Testis (tissue), 3 donors: Measurements from ENCODE around the gene NTM. TPM values are rescaled to one million over a fixed set of nuclear protein-coding genes. Genes with fewer than 3 reads are reported as not detected.

Experiments
- DNase-seq: peaks from one replicate; pipeline ENCODE4 v3.0.0-alpha.2; 2019
- H3K27ac ChIP-seq, 2 donors: fragments of 200-600 bp; sonication (generic); one replicate each; pipeline ENCODE4 v1.5.1; 2019
- H3K27me3 ChIP-seq: fragments of 200-600 bp; sonication (generic); one replicate; pipeline ENCODE4 v1.5.1; 2019
- H3K36me3 ChIP-seq: fragments of 200-600 bp; sonication (generic); one replicate; pipeline ENCODE4 v1.5.1; 2017; ENCODE audit warnings: low read depth; ENCODE audit errors: missing control alignments
- H3K4me1 ChIP-seq: fragments of 200-600 bp; sonication (generic); one replicate; pipeline ENCODE4 v1.5.1; 2019
- H3K4me3 ChIP-seq, 2 donors: fragments of 200-600 bp; sonication (generic); one replicate each; pipeline ENCODE4 v1.5.1; 2017 to 2019
- H3K9me3 ChIP-seq: fragments of 200-600 bp; sonication (generic); one replicate; pipeline ENCODE4 v1.5.1; 2017
- CTCF ChIP-seq, 3 experiments: fragments of 450-650 bp in 2 of 3; fragments of 200-600 bp in 1 of 3; sonication (generic) in 1 of 3; IDR thresholded peaks; one replicate each; pipeline ENCODE4 v1.5.1; 2016 to 2019; ENCODE audit warnings: antibody characterized with exemption in 3 of 3, mild to moderate bottlenecking in 2 of 3, moderate library complexity in 1 of 3
- POLR2A ChIP-seq: fragments of 450-650 bp; IDR thresholded peaks from one replicate; pipeline ENCODE4 v1.6.1; 2017; ENCODE audit warnings: antibody characterized with exemption, mild to moderate bottlenecking, moderate library complexity
- WGBS, 2 donors: methylation state at CpG; one replicate each; pipeline ENCODE4 v1.1.5; 2018; 5-methylcytosine and 5-hydroxymethylcytosine counted together
- intact Hi-C: fragments of 100-400 bp; cut with DNase I; formaldehyde crosslinking; loops from one replicate; pipeline ENCODE4 v1.15.1; 2023; ENCODE audit warnings: low total_unique reads
- polyA plus RNA-seq: library from polyadenylated mRNA; stranded (reverse); fragments of 350-450 nt; fragmentation: Illumina TruSeq; extraction: RNeasy Lipid Tissue Mini Kit (QIAGEN cat#74804); gene quantifications from one replicate; pipeline ENCODE4 v1.2.3, GENCODE V29; 2014; ENCODE audit warnings: low read depth, low replicate concordance; ENCODE audit not compliant: insufficient read depth
- total RNA-seq, 2 donors: library from RNA; depleted of rRNA; stranded (reverse); fragments of >200 nt; gene quantifications; one replicate each; pipeline ENCODE4 v1.2.3, GENCODE V29; 2016

The NTM gene
- total and polyA plus RNA-seq, 3 donors from 2014 or later = 1.7 to 4.5 (median 1.8) TPM

GRCh38 chr11:131985846-131986301 is 615.5 kb downstream of the NTM start:
- 51 to 53% methylated on average over 4 of the region's 4 CpGs for WGBS, 2 donors
- H3K27me3 ChIP-seq = no peaks in the 10 kb centered on the region
- TF ChIP-seq POLR2A (no peak), CTCF (IDR thresholded peaks at IDR 0.05) (no peak)
- no peaks in the 10 kb centered on the region for H3K9me3 ChIP-seq
- no peaks in the 10 kb centered on the region for H3K36me3 ChIP-seq
- intact Hi-C loops = no loop called here
- DNase-seq = no peak
- H3K4me3 ChIP-seq = no peak overlapping the region
- H3K4me1 ChIP-seq = no peaks in the 10 kb centered on the region
- H3K27ac ChIP-seq = no peak overlapping the region

GRCh38 chr11:131987703-131988102 is 617.3 kb downstream of the NTM start:
- Histone ChIP-seq H3K27ac (no peak overlapping the region), H3K36me3 (no peaks in the 10 kb centered on the region), H3K27me3 (no peaks in the 10 kb centered on the region), H3K9me3 (no peaks in the 10 kb centered on the region), H3K4me3 (no peak overlapping the region), H3K4me1 (no peaks in the 10 kb centered on the region)
- WGBS, 2 donors = 92 to 93% methylated on average over 2 of the region's 2 CpGs
- intact Hi-C loops = no loop called here
- no peak for DNase-seq
- TF ChIP-seq POLR2A = no peak
- no peak for TF ChIP-seq CTCF (IDR thresholded peaks at IDR 0.05)

GRCh38 chr11:131991606-131992005 is 621.2 kb downstream of the NTM start:
- intact Hi-C loops = no loop called here
- DNase-seq = no peak
- TF ChIP-seq POLR2A (no peak), CTCF (IDR thresholded peaks at IDR 0.05) (no peak)
- WGBS, 2 donors = 79 to 82% methylated on average over 2 of the region's 2 CpGs
- Histone ChIP-seq H3K36me3 (no peaks in the 10 kb centered on the region), H3K9me3 (no peaks in the 10 kb centered on the region), H3K27ac (no peak overlapping the region), H3K4me3 (no peak overlapping the region), H3K27me3 (no peaks in the 10 kb centered on the region), H3K4me1 (no peaks in the 10 kb centered on the region)

- no peak overlapping the region for H3K27ac ChIP-seq
- intact Hi-C loops = no loop called here
- WGBS, 2 donors = 75 to 79% methylated on average over 2 of the region's 2 CpGs
Measured at GRCh38 chr11:131993246-131993645, 622.8 kb downstream of the NTM start.

More at GRCh38 chr11:131993246-131993645, 622.8 kb downstream of the NTM start:
- DNase-seq = no peak
- Histone ChIP-seq H3K27me3 (no peaks in the 10 kb centered on the region), H3K36me3 (no peaks in the 10 kb centered on the region), H3K4me3 (no peak overlapping the region), H3K4me1 (no peaks in the 10 kb centered on the region), H3K9me3 (no peaks in the 10 kb centered on the region)
- TF ChIP-seq CTCF (IDR thresholded peaks at IDR 0.05) (no peak), POLR2A (no peak)
